ENCODE measurements around the gene LRIG3.

The LRIG3 gene

GRCh38 chr12:58943079-58943478 is 22.8 kb upstream of the LRIG3 start:
- TF ChIP-seq CTCF (IDR thresholded peaks at IDR 0.05; ENCODE audit: low read depth, low read length) = no peak
- no peak overlapping the region for H3K4me3 ChIP-seq (replicated peaks in 1 of 2; ENCODE audit: low read depth in 2 of 2, low read length in 2 of 2)
- no peak for DNase-seq (ENCODE audit: low read depth in 2 of 2)

GRCh38 chr12:58942345-58942744 is 22.0 kb upstream of the LRIG3 start:
- no peak overlapping the region for H3K4me3 ChIP-seq (replicated peaks in 1 of 2; ENCODE audit: low read depth in 2 of 2, low read length in 2 of 2)
- TF ChIP-seq CTCF (IDR thresholded peaks at IDR 0.05; ENCODE audit: low read depth, low read length) = no peak

GRCh38 chr12:58939399-58940100 is 19.2 kb upstream of the LRIG3 start:
- no peak for TF ChIP-seq CTCF (IDR thresholded peaks at IDR 0.05; ENCODE audit: low read depth, low read length)
- no peak overlapping the region for H3K4me3 ChIP-seq (replicated peaks in 1 of 2; ENCODE audit: low read depth in 2 of 2, low read length in 2 of 2)
- DNase-seq (ENCODE audit: low read depth in 2 of 2) = no peak

More at GRCh38 chr12:58942345-58942744, 22.0 kb upstream of the LRIG3 start:
- DNase-seq (ENCODE audit: low read depth in 2 of 2) = no peak

GRCh38 chr12:58938440-58938839 is 18.1 kb upstream of the LRIG3 start:
- no peak for DNase-seq (ENCODE audit: low read depth in 2 of 2)
- no peak overlapping the region for H3K4me3 ChIP-seq (replicated peaks in 1 of 2; ENCODE audit: low read depth in 2 of 2, low read length in 2 of 2)
- TF ChIP-seq CTCF (IDR thresholded peaks at IDR 0.05; ENCODE audit: low read depth, low read length) = no peak

- TF ChIP-seq CTCF (IDR thresholded peaks at IDR 0.05; ENCODE audit: low read depth, low read length) = no peak
- no peak for DNase-seq (ENCODE audit: low read depth in 2 of 2)
- no peak overlapping the region for H3K4me3 ChIP-seq (replicated peaks in 1 of 2; ENCODE audit: low read depth in 2 of 2, low read length in 2 of 2)
These were observed 14.2 kb upstream of the LRIG3 start for GRCh38 chr12:58934528-58934927.

- H3K4me3 ChIP-seq (replicated peaks in 1 of 2; ENCODE audit: low read depth in 2 of 2, low read length in 2 of 2) = no peak overlapping the region
- no peak for DNase-seq (ENCODE audit: low read depth in 2 of 2)
- no peak for TF ChIP-seq CTCF (IDR thresholded peaks at IDR 0.05; ENCODE audit: low read depth, low read length)
These were observed 12.7 kb upstream of the LRIG3 start for GRCh38 chr12:58932806-58933681.

All from cardiac fibroblast (primary cell).